ENCODE measurements around the gene NCDN.
A peak's percentile ranks its signal among the peaks of the same experiment; 100 is the strongest.

NCDN gene

DNA sequence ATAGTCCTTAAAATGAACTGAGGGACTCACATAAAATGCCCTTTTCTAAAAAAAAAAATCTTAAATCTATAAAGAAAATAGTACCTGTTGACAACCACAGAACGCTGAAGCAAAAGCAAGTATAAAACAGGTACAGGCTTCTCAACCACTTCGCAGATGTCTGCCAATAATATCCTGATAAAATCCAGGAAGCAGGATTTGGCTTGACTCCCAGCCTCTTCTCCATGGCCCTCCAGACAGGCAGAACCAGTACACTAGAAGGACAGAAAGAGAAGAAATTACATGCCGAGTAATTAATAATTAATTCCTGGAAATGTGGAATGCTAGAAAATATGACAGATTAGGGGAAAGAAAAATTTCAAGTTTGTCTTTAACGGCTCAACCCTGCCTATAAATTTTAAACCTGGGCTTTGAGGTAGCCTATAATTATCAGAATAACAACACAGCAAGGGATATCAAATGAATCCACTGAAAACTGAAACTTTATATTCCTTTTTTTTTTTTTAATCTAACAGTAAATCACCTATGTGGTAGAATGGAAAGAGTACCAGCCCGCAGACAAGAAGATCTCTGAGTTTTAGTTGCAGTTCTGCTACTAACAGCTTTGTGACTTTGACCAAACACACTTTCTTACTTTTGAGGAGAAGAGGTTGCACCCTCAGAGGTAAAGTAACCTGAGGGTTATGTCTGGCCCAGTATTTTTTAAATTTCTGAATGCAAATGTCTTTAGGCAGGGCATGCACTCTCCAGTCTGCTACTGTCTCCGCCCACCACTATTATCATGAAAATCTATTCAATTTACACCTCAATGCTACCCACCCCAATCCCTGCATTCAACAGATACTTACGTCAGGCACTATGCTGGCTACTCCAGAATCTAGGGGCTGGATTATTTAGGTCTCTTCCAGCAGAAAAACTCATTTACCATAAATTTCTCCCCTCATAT, 3.1 kb upstream of the NCDN start:
- no peak for DNase-seq (ENCODE audit: low spot score)

DNA sequence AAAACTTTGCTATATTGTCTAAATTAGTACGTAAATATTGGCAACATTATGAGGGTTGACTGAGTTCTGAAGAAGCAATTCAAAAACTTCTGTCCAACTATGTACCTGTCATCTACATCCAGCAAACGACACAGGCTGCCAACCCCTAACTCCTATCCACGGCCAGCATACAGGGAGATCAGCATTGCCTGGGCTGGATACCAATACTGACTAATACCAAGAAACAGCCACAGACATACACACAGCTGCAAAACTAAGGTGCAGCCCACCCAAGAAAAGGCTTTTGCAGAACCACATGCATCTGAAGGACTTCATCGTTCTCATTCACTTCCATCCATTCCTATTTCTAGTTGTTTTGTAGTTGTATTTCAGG, 2.4 kb upstream of the NCDN start:
- no peak for DNase-seq (ENCODE audit: low spot score)

DNA sequence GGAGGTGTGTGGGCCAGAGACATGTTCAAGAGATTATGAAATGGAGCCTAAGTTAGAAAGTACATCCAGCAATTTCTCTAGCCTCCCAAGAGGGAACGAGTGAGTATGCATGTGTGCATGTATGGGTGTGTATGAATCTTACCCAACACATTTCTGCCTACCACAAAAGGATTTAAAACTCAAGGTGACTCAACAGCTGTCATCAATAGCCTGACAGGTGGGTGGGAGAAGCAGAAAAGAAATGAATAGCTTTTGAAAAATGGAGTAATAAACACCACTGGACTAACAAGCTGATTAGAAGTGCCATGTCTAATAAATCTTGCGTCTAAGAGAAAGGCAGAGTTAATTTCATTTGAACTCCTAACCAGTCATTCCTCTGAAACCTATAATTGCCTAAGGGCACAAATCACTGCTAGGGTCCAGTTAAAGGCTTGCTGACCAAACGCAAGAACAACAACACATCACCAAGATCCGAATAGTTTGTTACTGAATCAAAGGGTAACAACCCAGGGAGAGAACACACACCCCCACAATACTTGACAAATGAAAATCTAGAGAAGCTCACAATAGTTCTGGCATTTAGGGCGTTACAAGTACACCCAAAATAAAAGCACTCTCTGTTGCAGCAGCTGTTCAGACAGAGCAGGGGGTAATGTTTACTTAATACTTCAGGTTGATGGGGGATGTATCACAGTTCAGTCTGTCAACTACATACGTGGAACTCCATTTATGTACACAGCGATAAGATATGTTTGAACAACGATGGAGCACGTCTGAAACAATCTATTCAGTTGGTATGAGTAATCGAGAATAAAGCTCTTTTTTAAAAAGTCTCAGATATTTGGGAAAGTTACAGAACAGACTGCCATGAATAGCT, 1.8 kb upstream of the NCDN start:
- no peak for DNase-seq (ENCODE audit: low spot score)

DNA sequence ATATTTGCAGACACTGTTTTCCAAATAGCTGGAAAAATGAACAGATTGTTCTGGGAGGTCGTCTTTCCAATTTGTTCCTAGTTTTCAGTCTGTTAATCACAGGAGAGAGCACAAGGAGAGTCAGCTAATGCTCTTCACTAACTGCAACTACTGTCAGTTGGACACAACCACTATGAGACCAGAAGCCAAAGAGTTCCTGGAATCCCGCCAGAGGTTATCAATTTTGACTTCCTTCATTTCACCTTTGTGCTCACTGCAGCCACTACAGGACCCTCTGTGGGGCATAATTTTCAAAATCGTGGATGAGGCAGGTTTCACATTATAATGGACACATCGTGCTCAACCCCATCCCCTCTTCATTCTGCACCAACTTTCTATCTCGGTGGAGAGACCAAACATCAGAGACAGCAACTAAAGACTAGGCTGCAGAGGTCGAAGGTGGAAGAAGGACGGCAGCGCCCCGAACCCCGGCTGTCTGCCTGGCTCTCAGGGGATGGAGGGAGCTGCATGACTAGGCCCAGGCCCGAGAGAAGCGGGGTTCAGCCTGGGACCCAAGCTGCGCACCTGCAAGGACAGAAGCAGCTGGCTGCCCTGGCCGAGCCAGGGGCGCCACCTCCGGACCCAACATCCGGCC, 998 bp upstream of the NCDN start:
- DNase-seq (ENCODE audit: low spot score) = no peak

DNA sequence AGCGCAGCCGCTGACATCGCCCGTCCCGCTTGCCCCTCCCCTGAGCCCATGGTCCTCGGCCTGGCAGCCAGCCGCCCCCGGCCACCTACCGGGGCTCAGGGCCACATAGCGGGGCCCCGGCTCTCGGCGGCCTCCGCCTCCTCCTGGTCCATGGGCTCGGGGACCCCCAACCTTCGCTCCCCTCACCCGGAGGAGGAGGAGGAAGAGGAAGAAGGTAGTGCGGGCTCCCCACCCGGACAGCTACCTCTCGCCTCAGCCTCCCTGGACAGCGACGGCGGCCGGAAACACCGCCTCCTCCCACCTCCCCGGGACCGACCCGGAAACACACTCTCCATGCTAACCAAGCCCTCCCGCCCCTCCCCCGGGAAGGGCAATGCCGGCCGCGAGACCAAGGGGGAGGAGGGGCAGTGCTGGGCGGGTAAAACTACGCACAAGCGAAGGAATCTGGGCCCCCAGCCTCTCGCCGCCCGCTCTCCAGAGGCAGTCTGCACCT, 435 bp upstream of the NCDN start, which contains the start of gene KIAA0319L:
Gene KIAA0319L (minus strand): TSS at position 286 of the 493 bp plus-strand sequence. CDS start 2,912 bp downstream, outside the sequence.
- peak; percentile 79 for DNase-seq (ENCODE audit: low spot score)

DNA sequence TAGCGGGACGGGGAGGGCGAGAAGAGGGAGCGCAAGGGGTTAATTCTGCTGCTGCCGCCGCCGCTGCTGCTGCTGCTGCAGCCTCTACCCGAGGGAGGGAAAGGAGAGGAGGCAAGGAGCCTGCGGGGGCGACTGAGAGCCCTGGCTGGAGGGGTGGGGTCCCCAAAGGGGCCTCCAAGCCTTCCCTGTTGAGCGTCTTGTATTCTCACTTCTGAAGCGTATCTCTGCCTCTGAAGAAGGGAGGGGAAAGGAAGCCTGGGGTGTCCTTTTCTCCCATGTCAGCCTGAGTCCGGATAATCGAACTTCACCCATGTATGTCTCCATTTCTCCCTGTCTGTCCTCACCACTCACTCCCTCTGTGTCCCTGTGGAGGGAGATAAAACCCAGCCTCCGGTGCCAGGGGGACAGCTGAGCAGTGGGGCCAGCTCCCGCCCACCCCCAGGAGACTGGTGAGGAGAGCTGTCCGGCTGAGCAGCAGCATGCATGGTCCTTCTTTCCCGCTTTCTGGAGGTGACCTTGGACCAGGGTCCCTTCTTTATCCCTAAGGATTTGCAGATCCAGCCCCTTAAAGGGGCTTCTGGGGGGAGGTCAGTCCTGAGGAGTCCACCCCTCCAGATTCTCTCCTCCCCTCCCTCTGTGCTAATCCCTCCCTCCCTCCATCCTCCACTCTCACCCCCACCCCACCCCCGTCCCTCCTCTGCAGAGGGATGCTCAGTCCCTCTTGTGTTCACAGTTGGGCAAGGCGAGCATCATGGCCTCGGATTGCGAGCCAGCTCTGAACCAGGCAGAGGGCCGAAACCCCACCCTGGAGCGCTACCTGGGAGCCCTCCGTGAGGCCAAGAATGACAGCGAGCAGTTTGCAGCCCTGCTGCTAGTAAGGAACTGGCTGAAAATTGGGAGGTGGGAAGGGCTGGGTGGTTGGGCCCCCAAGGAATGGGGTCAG, 1.0 kb downstream of the NCDN start:
- no peak for DNase-seq (ENCODE audit: low spot score)

DNA sequence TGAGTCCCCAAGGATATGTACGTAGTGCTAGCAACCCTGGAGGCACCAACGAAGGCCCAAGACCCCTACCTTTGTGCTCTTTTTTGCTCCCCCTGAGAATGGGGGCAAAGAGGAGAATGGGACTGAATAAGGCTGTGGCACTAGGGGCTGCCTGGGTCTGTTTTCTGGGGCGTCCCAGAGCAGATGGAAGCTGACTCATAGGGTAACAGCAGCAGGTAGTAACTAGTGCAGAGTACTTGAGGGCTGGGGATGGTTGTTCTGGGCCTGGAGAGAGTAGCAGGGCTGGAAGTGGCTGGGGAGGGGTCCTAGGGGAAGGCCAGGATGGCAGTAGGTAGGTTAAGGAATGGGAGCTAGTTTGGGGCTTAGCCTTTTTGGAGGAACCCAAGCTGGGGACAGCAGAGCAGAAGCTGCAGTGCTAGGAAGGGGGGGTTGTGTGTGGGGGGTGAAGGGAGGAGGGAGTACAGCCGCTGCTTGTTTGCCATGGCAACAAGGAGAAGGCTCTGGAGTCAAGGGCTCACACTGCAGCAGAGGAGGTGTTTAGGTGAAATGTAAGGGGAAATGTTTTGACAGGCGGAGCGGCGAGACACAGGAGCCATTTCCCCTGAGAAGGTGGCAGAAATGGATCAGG, 1.8 kb downstream of the NCDN start:
- DNase-seq (ENCODE audit: low spot score) = no peak

DNA sequence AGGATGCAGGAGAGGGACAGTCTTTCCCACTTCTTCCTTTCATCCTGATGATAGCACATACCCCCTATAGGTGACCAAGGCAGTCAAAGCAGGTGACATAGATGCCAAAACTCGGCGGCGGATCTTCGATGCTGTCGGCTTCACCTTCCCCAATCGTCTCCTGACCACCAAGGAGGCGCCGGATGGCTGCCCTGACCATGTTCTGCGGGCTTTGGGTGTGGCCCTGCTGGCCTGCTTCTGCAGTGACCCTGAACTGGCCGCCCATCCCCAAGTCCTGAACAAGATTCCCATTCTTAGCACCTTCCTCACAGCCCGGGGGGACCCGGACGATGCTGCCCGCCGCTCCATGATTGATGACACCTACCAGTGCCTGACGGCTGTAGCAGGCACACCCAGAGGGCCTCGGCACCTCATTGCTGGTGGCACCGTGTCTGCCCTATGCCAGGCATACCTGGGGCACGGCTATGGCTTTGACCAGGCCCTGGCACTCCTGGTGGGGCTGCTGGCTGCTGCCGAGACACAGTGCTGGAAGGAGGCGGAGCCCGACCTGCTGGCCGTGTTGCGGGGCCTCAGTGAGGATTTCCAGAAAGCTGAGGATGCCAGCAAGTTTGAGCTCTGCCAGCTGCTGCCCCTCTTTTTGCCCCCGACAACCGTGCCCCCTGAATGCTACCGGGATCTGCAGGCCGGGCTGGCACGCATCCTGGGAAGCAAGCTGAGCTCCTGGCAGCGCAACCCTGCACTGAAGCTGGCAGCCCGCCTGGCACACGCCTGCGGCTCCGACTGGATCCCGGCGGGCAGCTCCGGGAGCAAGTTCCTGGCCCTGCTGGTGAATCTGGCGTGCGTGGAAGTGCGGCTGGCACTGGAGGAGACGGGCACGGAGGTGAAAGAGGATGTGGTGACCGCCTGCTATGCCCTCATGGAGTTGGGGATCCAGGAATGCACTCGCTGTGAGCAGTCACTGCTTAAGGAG, 2.9 kb downstream of the NCDN start:
- no peak for DNase-seq (ENCODE audit: low spot score)

DNA sequence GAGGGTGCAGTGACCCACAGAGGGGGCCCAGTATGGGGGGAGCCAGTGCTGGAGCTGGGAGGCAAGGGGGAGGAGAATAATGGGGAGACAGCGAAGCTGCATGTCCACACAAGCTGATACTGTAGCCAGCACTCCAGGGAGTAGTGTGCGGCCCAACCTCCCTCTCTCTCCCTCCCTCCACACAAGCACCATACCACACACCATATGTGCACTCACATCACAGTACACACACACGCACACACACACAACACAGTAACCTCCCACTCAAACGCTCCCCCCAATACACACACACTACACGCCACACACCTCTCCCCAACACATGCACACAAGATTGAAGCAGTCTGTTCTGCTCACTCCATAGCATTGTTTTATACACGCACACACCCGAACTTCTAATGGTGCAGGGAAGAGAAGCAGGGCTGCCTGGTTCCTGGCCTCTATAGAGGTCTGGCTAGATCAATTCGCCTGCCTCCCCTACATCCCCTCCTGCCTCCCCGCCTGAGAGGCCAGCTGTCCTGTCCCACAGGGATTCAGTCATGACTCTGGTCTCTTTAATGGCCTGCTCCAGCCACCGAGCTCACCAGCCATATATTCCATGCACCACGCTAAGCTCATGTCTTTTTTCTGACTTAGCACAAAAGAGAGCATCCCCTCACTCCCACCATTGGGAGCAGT, 3.8 kb downstream of the NCDN start:
- no peak for DNase-seq (ENCODE audit: low spot score)

DNA sequence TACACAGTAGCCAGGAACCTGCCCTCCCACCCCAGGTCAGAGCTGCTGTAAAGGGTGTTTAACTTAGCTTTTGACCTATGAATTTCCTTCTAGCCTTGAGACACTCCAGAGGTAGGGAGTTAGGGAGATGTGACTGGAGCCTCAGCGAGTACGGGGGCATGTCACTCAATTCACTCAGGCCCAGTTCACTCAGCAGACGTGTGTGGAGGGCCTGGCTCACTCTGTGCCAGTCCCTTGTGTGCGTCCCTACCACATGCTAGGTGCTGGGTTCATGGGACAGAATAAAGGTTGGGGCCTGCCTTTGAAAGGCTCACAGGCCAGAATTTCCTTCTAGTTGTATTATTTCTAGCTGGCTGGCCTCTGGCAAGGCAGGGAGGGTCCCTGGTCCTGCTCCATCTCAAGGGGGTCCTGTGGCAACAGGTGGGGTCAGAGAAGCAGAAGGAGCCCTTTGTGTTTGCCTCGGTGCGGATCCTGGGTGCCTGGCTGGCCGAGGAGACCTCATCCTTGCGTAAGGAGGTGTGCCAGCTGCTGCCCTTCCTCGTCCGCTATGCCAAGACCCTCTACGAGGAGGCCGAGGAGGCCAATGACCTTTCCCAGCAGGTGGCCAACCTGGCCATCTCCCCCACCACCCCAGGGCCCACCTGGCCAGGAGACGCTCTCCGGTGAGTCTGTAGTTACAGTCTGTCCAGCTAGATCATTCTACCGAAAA, 4.5 kb downstream of the NCDN start:
- no peak for DNase-seq (ENCODE audit: low spot score)

DNA sequence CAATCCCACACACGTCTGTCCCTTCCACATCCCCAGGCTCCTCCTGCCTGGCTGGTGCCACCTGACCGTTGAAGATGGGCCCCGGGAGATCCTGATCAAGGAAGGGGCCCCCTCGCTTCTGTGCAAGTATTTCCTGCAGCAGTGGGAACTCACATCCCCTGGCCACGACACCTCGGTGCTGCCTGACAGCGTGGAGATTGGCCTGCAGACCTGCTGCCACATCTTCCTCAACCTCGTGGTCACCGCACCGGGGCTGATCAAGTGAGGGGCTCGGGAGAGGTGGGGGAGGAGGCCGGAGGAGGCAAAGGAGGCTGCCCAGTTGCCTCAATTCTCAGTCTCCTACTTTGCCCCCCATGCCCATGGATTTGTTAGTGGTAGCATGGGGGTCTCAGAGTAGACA, 5.6 kb downstream of the NCDN start:
- no peak for DNase-seq (ENCODE audit: low spot score)

DNA sequence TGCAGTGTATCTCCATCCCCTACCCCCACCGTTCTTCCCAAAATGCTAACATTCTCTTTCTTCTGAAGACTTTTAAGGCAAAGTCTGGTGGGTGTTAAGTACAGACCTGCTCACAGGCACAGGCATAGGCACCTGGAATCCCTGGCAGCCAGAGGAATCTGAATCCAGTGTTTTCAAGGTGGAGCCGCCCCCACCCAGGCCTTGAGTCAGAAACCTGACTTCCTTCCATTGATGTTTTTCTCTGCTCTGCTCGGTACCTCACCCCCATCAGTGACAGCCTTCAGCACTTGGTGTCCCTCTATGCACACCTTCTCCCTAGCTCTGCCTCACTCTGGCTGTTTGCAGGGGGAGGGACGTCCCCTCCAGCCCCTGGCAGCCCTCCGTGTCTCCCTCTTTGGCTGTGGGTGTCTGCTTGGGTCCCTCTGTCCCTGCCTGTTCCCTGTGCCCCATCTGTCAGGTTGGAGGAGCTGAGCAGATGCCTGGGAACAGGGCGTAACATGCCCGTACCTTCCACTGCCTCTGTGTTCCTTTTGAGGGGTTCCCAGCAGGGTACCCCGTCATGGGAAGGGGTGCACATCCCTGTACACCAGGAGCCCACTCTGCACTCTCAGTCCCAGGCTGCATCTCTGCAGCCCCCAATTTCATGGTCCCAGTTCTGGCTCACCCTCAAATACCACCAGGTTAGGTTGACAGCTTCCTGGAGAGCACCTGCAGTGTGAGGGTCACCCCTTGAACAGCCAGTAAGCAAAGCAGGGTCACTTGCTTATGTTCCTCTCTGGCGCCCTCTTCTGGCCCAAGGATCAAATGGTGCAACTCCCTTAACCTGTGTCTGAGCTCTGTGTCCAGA, 6.7 kb downstream of the NCDN start:
- peak; percentile 51 for DNase-seq (ENCODE audit: low spot score)

DNA sequence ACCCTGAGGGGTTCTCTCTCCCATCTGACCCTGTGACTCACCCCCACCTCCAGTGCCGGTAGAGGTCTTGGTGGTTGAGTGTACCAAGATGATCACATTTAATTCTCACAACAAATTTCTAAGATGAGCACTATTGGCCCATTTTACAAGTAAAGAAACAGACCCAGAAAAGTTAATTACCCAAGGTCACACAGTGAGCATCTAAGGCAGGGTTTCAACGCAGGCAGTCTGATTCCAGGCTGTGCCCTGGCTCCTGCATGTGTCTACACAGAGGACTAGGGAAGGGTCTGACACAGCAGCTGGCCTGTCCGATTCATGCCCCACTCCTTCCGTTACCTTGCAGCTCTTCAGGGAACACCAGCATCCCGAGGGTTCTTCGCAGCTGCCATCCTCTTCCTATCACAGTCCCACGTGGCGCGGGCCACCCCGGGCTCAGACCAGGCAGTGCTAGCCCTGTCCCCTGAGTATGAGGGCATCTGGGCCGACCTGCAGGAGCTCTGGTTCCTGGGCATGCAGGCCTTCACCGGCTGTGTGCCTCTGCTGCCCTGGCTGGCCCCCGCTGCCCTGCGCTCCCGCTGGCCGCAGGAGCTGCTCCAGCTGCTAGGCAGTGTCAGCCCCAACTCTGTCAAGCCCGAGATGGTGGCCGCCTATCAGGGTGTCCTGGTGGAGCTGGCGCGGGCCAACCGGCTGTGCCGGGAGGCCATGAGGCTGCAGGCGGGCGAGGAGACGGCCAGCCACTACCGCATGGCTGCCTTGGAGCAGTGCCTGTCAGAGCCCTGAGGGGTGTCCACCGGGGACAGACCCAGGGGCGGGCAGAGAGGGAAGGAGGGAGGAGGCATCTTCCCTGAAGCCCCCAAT, 7.5 kb downstream of the NCDN start:
- DNase-seq (ENCODE audit: low spot score) = no peak

DNA sequence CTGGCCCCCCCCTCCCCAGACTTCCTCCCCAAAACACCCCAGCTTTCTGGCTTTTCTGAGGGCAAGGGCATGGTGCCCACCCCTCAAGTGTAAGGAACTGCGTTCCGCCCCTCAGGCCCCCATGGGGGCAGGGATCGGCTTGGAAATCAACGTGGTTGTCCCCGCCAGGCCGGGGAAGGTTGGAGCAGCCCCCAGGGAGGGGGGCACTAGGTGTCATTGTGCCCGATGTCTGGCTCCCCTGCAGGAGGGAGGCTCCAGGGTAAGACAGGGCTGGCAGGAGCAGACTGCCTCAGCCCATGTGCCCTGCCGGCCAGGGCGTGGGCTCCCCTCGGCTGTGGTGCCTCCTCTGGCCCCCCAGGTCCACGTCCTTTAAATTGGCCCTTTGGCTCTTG, 8.1 kb downstream of the NCDN start:
- DNase-seq (ENCODE audit: low spot score) = no peak

DNA sequence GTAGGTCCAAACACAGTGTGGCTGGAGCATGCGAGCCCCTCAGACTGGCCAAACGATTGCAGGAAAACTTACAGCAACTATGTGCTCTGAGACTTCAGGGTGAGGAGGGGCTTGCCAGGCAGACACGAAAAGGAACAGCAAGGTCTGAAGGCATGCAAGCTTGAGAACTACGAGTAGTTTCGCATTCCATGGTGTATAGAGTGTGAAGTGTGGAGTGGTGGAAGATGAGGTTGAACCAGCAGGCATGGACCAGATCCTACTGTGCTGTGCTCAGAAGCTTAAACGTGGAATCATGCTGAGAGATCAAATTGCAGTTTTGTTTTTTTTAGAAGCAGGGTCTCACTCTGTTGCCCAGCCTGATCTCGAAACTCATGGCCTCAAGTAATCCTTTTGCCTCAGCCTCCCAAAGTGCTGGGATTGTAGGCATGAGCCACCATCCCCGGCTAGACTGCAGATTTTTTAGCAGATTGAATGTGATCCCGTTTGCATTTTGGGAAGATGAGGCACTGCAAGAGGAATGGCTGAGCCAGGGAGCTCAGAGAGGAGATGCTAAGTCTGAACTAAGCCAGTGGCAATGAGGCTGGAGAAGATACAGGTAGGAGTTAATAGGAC, 10.5 kb downstream of the NCDN start:
- no peak for DNase-seq (ENCODE audit: low spot score)

DNA sequence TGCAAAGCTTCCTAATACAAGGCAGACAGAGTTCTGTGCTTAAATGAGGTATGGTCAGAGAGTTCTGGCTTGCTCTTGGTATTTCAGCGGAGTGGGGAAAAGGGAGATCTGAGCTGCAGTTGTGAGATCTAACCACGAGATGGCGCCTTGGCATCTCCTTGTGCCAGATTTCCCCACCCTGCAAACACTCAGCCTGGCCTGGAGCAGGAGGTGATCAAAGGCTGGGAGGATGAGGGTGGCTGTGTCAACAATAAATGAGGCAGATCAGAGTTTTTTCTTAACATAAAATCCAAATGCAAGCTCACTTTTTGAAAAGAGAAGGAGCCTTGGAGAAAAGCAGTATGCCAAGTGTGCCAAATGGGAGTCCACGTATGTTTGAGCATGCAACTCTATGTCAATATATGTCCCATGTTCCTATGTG, 11.4 kb downstream of the NCDN start:
- DNase-seq (ENCODE audit: low spot score) = peak; percentile 58

Data from SW480 (cell line).